ENCODE measurements around the gene RPL41.
"Not testable (repeated sequence)": the region's sequence is repeated elsewhere in the genome, so short reads cannot be mapped to it uniquely, and the experiment has no call there.

Gene RPL41

DNA sequence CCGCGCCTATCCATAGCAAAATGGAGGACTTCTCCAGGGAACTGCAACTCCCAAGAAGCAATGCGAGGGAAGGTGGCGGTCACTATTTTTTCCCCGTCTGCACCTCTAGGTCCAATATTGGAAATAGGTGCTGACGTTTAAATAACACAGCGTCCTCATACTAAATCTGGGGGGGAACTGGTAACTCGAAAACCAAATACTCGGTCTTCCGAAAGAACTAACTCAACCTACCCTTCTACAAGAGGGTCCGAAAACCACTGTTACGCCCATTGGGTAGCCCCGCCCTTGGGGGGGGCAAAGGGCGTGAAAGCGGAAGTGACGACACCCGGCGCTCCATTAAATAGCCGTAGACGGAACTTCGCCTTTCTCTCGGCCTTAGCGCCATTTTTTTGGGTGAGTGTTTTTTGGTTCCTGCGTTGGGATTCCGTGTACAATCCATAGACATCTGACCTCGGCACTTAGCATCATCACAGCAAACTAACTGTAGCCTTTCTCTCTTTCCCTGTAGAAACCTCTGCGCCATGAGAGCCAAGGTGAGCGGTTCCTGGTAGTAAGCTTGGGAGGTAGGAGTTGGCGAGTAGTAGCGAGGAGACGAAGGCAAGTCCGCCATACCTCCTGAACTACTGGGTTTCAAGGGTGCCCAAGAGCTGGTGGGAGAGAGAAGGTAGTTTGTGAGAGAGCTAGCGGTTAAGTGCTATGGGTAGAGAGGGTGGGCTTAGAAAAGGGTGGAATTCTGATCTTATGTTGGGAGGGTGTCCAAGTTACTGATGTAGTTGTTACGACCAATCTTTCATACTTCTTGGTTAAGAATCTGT is at the start of gene RPL41:
TSS of gene RPL41 (plus strand) at position 367 of the 815 bp plus-strand sequence.
- intact Hi-C loops (cut with micrococcal nuclease), result loop anchor here (1.0 to 5.0 kb wide), 3 partner anchors 12 to 379 kb away; partner anchors contain the start of genes PA2G4 and RPS26
- no peaks in the 10 kb centered on the region for H3K27me3 Mint-ChIP-seq
- no peaks in the 10 kb centered on the region for H3K9me3 Mint-ChIP-seq
- H3K36me3 Mint-ChIP-seq (ENCODE audit: low read depth), result peaks cover 85% of the 10 kb centered on the region
- peak within 1 kb of the TSS; percentile 94 for H3K4me3 Mint-ChIP-seq
- H3K27ac Mint-ChIP-seq, result peak within 1 kb of the TSS; percentile 99
- peaks cover 37% of the 10 kb centered on the region for H3K4me1 Mint-ChIP-seq (ENCODE audit: low read depth)

DNA sequence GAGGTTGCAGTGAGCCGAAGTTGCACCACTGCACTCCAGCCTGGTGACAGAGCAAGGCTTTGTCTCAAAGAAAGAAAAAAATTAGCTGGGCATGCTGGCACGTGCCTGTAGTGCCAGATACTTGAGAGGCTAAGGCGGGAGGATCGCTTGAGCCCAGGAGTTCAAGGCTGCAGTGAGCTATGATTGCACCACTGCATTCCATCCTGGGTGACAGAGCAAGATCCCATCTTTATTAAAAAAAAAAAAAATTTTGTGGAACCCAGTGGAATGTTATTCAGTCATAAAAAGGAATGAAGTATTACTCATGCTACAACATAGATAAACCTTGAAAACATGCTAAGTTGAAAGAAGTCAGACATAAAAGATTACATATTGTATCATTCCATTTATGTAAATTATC is 44.8 kb upstream of the RPL41 start:
- H3K27ac Mint-ChIP-seq, result no peak overlapping the region
- H3K9me3 Mint-ChIP-seq, result no peaks in the 10 kb centered on the region
- H3K4me3 Mint-ChIP-seq, result no peak overlapping the region
- H3K36me3 Mint-ChIP-seq (ENCODE audit: low read depth), result no peaks in the 10 kb centered on the region
- H3K4me1 Mint-ChIP-seq (ENCODE audit: low read depth), result no peaks in the 10 kb centered on the region
- intact Hi-C loops (cut with micrococcal nuclease), result no loop called here
- H3K27me3 Mint-ChIP-seq, result no peaks in the 10 kb centered on the region

- Mint-ChIP-seq H3K36me3 (ENCODE audit: low read depth) (no peaks in the 10 kb centered on the region), H3K4me1 (ENCODE audit: low read depth) (peaks cover 8% of the 10 kb centered on the region), H3K27me3 (peaks cover 9% of the 10 kb centered on the region), H3K27ac (no peak overlapping the region), H3K4me3 (no peak overlapping the region), H3K9me3 (no peaks in the 10 kb centered on the region)
- intact Hi-C loops (cut with micrococcal nuclease), result no loop called here
These were observed 42.0 kb upstream of the RPL41 start for GRCh38 chr12:56074396-56074795.

- H3K9me3 Mint-ChIP-seq; H3K27ac Mint-ChIP-seq; H3K4me3 Mint-ChIP-seq; H3K36me3 Mint-ChIP-seq (ENCODE audit: low read depth); intact Hi-C loops (cut with micrococcal nuclease): not testable (repeated sequence)
- peaks cover 27% of the 10 kb centered on the region for H3K4me1 Mint-ChIP-seq (ENCODE audit: low read depth)
- H3K27me3 Mint-ChIP-seq, result peaks cover 42% of the 10 kb centered on the region
These were observed 38.5 kb upstream of the RPL41 start for GRCh38 chr12:56077966-56078365.

DNA sequence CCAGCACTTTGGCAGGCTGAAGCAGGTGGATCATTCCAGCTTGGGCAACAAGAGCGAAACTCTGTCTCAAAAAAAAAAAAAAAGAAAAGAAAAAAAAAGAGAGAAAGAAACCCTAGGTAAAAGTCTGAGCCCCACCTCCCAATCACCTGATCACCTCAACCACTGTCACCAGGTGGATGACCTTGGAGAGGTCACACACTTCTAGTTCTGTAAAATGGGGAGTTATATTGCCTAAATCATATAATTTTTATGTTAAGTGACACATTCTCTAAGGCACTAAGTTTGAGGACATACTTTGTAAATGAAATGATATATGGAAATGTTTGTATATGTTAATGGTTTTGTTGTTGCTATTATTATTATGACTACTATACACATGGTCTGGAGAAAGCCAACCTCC is 38.0 kb upstream of the RPL41 start:
- intact Hi-C loops (cut with micrococcal nuclease), result no loop called here
- H3K9me3 Mint-ChIP-seq, result no peaks in the 10 kb centered on the region
- H3K4me1 Mint-ChIP-seq (ENCODE audit: low read depth), result peaks cover 29% of the 10 kb centered on the region
- no peak overlapping the region for H3K4me3 Mint-ChIP-seq
- no peaks in the 10 kb centered on the region for H3K36me3 Mint-ChIP-seq (ENCODE audit: low read depth)
- peaks cover 44% of the 10 kb centered on the region for H3K27me3 Mint-ChIP-seq
- no peak overlapping the region for H3K27ac Mint-ChIP-seq

DNA sequence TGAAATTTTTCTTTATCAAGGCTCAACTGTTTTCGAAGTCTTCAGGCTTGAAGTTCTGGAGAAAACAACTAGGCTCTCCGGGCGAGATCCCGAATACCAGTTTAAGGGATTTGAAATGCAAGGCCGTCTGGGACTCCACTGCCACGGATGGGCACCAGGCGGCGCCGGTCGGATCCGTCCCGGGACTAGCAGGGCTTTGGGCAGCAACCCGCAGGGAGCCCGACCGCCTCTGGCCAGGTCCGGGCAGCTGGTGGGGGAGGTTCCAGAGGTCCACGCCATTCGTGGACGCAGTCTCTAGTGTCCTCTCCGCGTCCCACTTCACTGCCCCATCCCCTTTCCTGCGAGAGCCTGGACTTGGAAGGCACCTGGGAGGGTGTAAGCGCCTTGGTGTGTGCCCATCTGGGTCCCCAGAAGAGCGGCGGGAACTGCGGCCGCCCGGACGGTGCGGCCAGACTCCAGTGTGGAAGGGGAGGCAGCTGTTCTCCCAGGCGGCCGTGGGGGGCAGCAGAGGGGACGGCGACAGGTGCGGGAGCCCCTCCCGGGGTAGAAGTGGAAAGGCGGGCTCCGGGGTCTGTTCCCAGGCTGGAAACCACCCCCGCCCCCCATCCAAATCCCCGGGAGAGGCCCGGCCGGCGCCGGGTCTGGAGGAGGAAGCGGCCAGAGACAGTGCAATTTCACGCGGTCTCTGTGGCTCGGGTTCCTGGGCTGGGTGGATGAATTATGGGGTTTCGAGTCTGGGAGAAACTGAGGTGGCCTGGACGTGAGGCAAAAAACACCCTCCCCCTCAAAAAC is 37.3 kb upstream of the RPL41 start:
- intact Hi-C loops (cut with micrococcal nuclease), result loop anchor here (1.0 kb wide), 1 partner anchor 25 kb away; the partner anchor contains the start of gene PA2G4
- Mint-ChIP-seq H3K27me3 (peaks cover 51% of the 10 kb centered on the region), H3K36me3 (ENCODE audit: low read depth) (no peaks in the 10 kb centered on the region), H3K4me1 (ENCODE audit: low read depth) (peaks cover 34% of the 10 kb centered on the region), H3K27ac (peak overlapping the region; percentile 66), H3K4me3 (peak overlapping the region; percentile 74), H3K9me3 (no peaks in the 10 kb centered on the region)

DNA sequence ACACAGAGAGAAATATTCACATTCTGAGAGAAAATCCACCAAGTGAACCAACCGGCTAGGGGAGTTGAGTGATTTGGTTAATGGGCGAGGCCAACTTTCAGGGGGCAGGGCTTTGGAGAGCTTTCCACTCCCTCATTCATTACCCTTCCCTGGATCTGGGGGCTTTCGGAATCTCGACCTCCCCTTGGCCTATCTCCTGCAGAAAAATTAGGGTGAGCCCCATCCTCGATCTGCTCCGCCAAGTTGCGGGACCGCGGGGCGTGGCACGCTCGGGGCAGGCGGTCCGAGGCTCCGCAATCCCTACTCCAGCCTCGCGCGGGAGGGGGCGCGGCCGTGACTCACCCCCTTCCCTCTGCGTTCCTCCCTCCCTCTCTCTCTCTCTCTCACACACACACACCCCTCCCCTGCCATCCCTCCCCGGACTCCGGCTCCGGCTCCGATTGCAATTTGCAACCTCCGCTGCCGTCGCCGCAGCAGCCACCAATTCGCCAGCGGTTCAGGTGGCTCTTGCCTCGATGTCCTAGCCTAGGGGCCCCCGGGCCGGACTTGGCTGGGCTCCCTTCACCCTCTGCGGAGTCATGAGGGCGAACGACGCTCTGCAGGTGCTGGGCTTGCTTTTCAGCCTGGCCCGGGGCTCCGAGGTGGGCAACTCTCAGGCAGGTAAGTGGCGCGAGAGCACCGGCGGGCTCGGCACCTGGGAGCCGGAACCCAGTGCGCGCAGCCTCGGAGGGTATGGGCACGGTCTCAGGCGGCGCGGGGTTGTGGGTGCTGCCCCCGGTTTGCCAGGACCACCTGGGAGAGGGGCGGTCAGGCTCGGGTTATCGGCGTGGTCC is 36.5 kb upstream of the RPL41 start, which contains the start of gene ERBB3:
TSS of gene ERBB3 (plus strand) at position 443 of the 833 bp plus-strand sequence. CDS start at position 579, 136 bp downstream.
- Mint-ChIP-seq H3K4me3 (peak within 1 kb of the TSS; percentile 74), H3K27ac (peak within 1 kb of the TSS; percentile 66), H3K27me3 (peaks cover 59% of the 10 kb centered on the region), H3K9me3 (no peaks in the 10 kb centered on the region), H3K4me1 (ENCODE audit: low read depth) (peaks cover 34% of the 10 kb centered on the region), H3K36me3 (ENCODE audit: low read depth) (no peaks in the 10 kb centered on the region)
- intact Hi-C loops (cut with micrococcal nuclease), result loop anchor here (1.0 kb wide), 1 partner anchor 24 kb away; the partner anchor contains the start of gene PA2G4

GRCh38 chr12:56080556-56081138 is 35.8 kb upstream of the RPL41 start:
- Mint-ChIP-seq H3K4me1 (ENCODE audit: low read depth) (peaks cover 34% of the 10 kb centered on the region), H3K4me3 (no peak overlapping the region), H3K27me3 (peaks cover 61% of the 10 kb centered on the region), H3K36me3 (ENCODE audit: low read depth) (no peaks in the 10 kb centered on the region), H3K9me3 (no peaks in the 10 kb centered on the region), H3K27ac (no peak overlapping the region)
- intact Hi-C loops (cut with micrococcal nuclease), result no loop called here

GRCh38 chr12:56081393-56082347 is 34.8 kb upstream of the RPL41 start:
- Mint-ChIP-seq H3K36me3 (ENCODE audit: low read depth) (no peaks in the 10 kb centered on the region), H3K4me1 (ENCODE audit: low read depth) (peaks cover 40% of the 10 kb centered on the region), H3K4me3 (no peak overlapping the region), H3K27me3 (peaks cover 61% of the 10 kb centered on the region), H3K27ac (no peak overlapping the region), H3K9me3 (no peaks in the 10 kb centered on the region)
- intact Hi-C loops (cut with micrococcal nuclease), result no loop called here

DNA sequence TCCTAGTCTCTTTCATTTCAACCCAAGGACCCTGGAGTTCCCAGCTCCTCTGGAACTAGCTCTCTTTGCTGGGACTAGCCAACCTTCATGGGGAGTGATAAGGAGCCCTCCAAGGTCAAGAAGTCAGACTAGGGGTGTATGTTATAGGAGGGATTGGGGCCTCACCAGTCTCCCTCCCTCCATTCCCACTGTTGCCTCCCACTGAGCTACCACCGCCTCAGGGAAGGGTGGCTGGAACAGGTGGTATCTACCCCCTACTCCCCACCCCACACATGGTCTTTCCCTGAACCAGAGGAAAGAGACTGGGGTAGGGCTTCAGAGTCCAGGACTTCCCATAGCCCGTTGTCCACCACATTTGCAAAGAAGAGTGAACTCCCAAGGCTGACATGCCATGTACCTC is 34.1 kb upstream of the RPL41 start:
- H3K4me1 Mint-ChIP-seq (ENCODE audit: low read depth), result peaks cover 47% of the 10 kb centered on the region
- no peaks in the 10 kb centered on the region for H3K9me3 Mint-ChIP-seq
- H3K27ac Mint-ChIP-seq, result no peak overlapping the region
- no peak overlapping the region for H3K4me3 Mint-ChIP-seq
- peaks cover 59% of the 10 kb centered on the region for H3K27me3 Mint-ChIP-seq
- no peaks in the 10 kb centered on the region for H3K36me3 Mint-ChIP-seq (ENCODE audit: low read depth)
- intact Hi-C loops (cut with micrococcal nuclease), result no loop called here

GRCh38 chr12:56082967-56083366 is 33.5 kb upstream of the RPL41 start:
- intact Hi-C loops (cut with micrococcal nuclease), result no loop called here
- Mint-ChIP-seq H3K27me3 (peaks cover 58% of the 10 kb centered on the region), H3K4me3 (no peak overlapping the region), H3K4me1 (ENCODE audit: low read depth) (peaks cover 52% of the 10 kb centered on the region), H3K36me3 (ENCODE audit: low read depth) (no peaks in the 10 kb centered on the region), H3K27ac (no peak overlapping the region), H3K9me3 (no peaks in the 10 kb centered on the region)

DNA sequence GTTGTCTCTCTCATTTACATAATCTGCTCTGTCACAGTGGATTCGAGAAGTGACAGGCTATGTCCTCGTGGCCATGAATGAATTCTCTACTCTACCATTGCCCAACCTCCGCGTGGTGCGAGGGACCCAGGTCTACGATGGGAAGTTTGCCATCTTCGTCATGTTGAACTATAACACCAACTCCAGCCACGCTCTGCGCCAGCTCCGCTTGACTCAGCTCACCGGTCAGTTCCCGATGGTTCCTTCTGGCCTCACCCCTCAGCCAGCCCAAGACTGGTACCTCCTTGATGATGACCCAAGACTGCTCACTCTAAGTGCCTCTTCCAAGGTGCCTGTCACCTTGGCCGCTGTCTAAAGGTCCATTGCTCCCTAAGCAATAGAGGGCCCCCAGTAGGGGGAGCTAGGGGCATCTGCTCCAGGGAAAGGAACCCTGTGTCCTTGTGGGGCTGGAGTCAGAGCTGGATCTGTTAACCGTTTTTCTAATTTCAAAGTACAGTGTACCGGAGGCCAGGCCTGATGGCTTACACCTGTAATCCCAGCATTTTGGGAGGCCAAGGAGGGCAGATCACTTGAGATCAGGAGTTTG is 31.4 kb upstream of the RPL41 start:
- Mint-ChIP-seq H3K4me3 (no peak overlapping the region), H3K27ac (peak overlapping the region; percentile 15), H3K4me1 (ENCODE audit: low read depth) (peaks cover 37% of the 10 kb centered on the region), H3K27me3 (peaks cover 46% of the 10 kb centered on the region), H3K9me3 (no peaks in the 10 kb centered on the region), H3K36me3 (ENCODE audit: low read depth) (no peaks in the 10 kb centered on the region)
- intact Hi-C loops (cut with micrococcal nuclease), result no loop called here

Data from dendritic cell treated with granulocyte-macrophage colony-stimulating factor and Interleukin-4, amounts not matched to agents 40 ng/mL and 50 ng/mL, for 4 days (primary cell).